ENCODE measurements around the gene ST6GALNAC3. TPM values are rescaled to one million over a fixed set of nuclear protein-coding genes. Genes with fewer than 3 reads are reported as not detected.

Gene ST6GALNAC3
- total RNA-seq, 2 donors from 2014 or later, result 2.5 to 5.7 TPM

DNA sequence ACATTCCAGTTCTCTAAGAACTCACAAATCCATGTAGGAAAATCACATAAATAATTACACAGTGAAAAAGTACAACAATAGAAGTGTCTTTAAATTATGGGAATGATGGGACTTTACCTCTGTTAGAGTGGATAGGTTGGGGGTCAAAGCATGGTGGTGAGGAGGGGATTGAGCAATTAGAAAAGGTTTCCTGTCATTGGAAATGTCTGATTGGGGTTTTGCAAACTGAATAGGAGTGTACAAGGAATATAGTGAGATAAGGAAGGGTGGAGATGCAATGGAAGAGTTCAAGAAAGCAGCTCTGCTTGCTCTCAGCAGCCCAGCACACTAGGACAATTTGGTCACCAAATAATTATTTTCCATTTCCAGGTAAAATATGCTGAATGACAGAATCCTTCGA is 238.8 kb downstream of the ST6GALNAC3 start:
- no peak overlapping the region for H3K9ac ChIP-seq (ENCODE audit: low read depth in 2 of 2, low read length in 2 of 2)
- H3K9me3 ChIP-seq, result no peaks in the 10 kb centered on the region
- H3K4me1 ChIP-seq, result no peaks in the 10 kb centered on the region
- H3K4me3 ChIP-seq, result no peak overlapping the region
- DNase-seq, result no peak
- intact Hi-C loops (cut with DNase I), result no loop called here
- H3K27ac ChIP-seq, result no peak overlapping the region
- no peaks in the 10 kb centered on the region for H3K36me3 ChIP-seq
- H3K27me3 ChIP-seq, result no peaks in the 10 kb centered on the region
- no peak for TF ChIP-seq CTCF (IDR thresholded peaks at IDR 0.05)

DNA sequence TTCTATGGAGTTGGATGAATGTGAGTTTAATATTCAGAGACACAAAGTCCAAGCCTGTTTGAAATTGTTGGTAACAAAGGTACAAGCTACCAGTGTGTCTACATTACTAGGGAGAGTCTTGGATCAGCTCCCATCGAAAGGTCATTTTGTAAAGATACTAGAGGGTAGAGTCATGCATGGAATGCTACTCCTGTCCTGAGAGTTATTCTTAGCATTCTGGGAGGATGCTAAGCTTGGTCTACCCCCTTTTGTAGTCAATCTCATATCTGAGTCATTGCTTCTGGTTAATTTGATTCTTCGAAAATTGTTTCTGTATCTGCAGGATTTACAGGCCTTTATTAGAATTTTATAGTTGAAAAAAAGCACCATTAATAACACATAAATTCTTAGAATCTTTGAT is 240.2 kb downstream of the ST6GALNAC3 start:
- no peak for TF ChIP-seq CTCF (IDR thresholded peaks at IDR 0.05)
- Histone ChIP-seq H3K4me1 (no peaks in the 10 kb centered on the region), H3K27ac (no peak overlapping the region), H3K4me3 (no peak overlapping the region), H3K9ac (ENCODE audit: low read depth in 2 of 2, low read length in 2 of 2) (no peak overlapping the region), H3K36me3 (no peaks in the 10 kb centered on the region), H3K27me3 (no peaks in the 10 kb centered on the region), H3K9me3 (no peaks in the 10 kb centered on the region)
- intact Hi-C loops (cut with DNase I), result no loop called here
- no peak for DNase-seq

GRCh38 chr1:76317299-76317900 is 242.9 kb downstream of the ST6GALNAC3 start:
- no peak for TF ChIP-seq CTCF (IDR thresholded peaks at IDR 0.05)
- Histone ChIP-seq H3K9me3 (no peaks in the 10 kb centered on the region), H3K9ac (ENCODE audit: low read depth in 2 of 2, low read length in 2 of 2) (no peak overlapping the region), H3K27ac (no peak overlapping the region), H3K4me1 (no peaks in the 10 kb centered on the region), H3K27me3 (no peaks in the 10 kb centered on the region), H3K4me3 (no peak overlapping the region), H3K36me3 (no peaks in the 10 kb centered on the region)
- DNase-seq, result no peak
- intact Hi-C loops (cut with DNase I), result no loop called here

DNA sequence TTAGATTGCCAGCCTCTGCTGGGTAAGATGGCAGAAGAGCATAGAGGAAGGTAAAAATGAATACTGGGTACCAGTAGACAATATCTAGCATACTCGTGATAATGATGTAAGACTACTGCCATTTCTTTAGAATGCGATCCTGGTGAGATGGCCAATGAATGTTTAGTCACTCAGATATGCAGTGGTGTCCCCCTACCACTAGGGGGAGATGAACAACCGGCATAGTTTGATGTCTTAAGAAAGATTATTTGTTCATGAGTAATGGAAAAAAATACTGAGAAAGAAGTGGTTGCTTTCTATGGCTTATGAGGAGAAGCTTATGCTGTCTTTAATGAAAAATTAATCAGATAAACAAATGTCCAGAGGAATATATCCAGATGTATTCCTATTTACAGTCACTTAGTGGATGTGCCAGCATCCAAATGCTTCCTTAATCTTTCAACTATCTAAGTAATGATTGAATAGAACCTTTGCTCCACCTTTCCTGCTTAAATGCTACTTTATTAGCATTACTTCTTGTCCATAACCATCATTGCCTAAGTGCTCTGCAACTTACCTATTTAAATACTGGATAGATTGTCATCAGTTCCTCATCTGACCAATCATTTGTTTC is 256.6 kb downstream of the ST6GALNAC3 start:
- Histone ChIP-seq H3K9me3 (no peaks in the 10 kb centered on the region), H3K4me3 (no peak overlapping the region), H3K9ac (ENCODE audit: low read depth in 2 of 2, low read length in 2 of 2) (no peak overlapping the region), H3K36me3 (no peaks in the 10 kb centered on the region), H3K4me1 (no peaks in the 10 kb centered on the region), H3K27me3 (no peaks in the 10 kb centered on the region), H3K27ac (no peak overlapping the region)
- intact Hi-C loops (cut with DNase I), result loop anchor here (10.0 kb wide), 4 partner anchors 176 to 804 kb away; no protein-coding TSS in a partner anchor
- peak; percentile 94 for TF ChIP-seq CTCF (IDR thresholded peaks at IDR 0.05)
- peak; percentile 39 for DNase-seq

- H3K36me3 ChIP-seq, result no peaks in the 10 kb centered on the region
- no peak overlapping the region for H3K27ac ChIP-seq
- H3K4me3 ChIP-seq, result no peak overlapping the region
- no peaks in the 10 kb centered on the region for H3K27me3 ChIP-seq
- intact Hi-C loops (cut with DNase I), result loop anchor here (10.0 kb wide), 4 partner anchors 181 to 799 kb away; no protein-coding TSS in a partner anchor
- no peak for DNase-seq
- H3K4me1 ChIP-seq, result no peaks in the 10 kb centered on the region
- no peak overlapping the region for H3K9ac ChIP-seq (ENCODE audit: low read depth in 2 of 2, low read length in 2 of 2)
- no peak for TF ChIP-seq CTCF (IDR thresholded peaks at IDR 0.05)
- no peaks in the 10 kb centered on the region for H3K9me3 ChIP-seq
Measured at GRCh38 chr1:76335882-76336281, 261.3 kb downstream of the ST6GALNAC3 start.

Measured in colonic mucosa (tissue), 4 donors.